SH-SY5Y (cell line): Measurements from ENCODE around the gene KCNJ6.

Experiments used
- GATA2 ChIP-seq: IDR thresholded peaks from 2 replicates; pipeline ENCODE4 v1.6.1; 2011; ENCODE audit warnings: mild to moderate bottlenecking, low read depth, low read length
- GATA3 ChIP-seq: IDR thresholded peaks from 2 replicates; pipeline ENCODE4 v1.6.1; 2011; ENCODE audit warnings: low read depth, mild to moderate bottlenecking, low read length, moderate library complexity

DNA sequence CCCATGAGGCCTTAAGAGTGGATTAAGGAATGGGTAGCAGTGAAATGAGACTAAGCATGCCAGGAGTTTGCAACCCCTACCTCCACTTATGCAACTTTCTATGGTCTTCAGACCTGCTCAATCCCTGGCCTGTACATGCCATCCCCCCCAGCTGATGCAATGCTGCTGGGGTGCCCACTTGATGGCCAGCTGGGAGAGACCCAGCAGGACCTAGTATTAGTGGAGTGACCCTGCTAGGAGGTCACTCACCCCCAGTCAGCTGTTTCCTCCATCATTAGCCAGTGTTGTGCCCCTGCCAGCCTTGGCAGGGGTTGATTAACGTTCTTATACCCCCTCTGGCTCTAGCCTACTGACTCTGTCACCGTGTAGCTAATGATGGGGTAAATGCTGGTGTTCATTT is 313.1 kb downstream of the KCNJ6 start:
- TF ChIP-seq GATA2: no peak
- TF ChIP-seq GATA3: no peak
